ENCODE results near the gene ACER3. TPM values are rescaled to one million over a fixed set of nuclear protein-coding genes. Genes with fewer than 3 reads are reported as not detected.

Gene ACER3
- total and polyA plus RNA-seq, 2 experiments from 2014 or later: 6.2 to 26.5 TPM

GRCh38 chr11:76995081-76995576 is 134.4 kb downstream of the ACER3 start (continued):
- TF ChIP-seq, protein P1, sequence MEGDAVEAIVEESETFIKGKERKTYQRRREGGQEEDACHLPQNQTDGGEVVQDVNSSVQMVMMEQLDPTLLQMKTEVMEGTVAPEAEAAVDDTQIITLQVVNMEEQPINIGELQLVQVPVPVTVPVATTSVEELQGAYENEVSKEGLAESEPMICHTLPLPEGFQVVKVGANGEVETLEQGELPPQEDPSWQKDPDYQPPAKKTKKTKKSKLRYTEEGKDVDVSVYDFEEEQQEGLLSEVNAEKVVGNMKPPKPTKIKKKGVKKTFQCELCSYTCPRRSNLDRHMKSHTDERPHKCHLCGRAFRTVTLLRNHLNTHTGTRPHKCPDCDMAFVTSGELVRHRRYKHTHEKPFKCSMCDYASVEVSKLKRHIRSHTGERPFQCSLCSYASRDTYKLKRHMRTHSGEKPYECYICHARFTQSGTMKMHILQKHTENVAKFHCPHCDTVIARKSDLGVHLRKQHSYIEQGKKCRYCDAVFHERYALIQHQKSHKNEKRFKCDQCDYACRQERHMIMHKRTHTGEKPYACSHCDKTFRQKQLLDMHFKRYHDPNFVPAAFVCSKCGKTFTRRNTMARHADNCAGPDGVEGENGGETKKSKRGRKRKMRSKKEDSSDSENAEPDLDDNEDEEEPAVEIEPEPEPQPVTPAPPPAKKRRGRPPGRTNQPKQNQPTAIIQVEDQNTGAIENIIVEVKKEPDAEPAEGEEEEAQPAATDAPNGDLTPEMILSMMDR (conservative IDR thresholded peaks at IDR 0.05; ENCODE audit: low read depth in 2 of 2): no peak
- no peak for TF ChIP-seq NANOG (IDR thresholded peaks at IDR 0.05; ENCODE audit: borderline replicate concordance)

DNA sequence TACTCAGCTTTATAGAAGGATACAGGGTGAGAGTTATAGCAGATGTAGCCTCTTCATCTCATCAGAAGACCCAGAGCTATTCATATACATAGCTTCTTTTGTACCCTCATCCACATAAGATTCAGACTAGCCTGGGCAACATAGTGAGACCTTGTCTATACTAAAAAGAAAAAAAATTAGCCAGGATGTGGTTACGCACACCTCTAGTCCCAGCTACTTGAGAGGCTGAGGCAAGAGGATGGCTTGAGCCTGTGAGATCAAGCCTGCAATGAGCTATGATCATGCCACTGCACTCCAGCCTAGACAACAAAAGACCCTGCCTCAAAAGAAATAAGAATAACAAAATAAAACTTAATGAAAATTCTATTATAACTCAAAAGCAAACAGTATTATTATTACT is 136.8 kb downstream of the ACER3 start:
- Histone ChIP-seq H3K27me3 (ENCODE audit: insufficient read depth) (no peaks in the 10 kb centered on the region), H3F3A (replicated peaks; ENCODE audit: low read depth) (no peaks in the 10 kb centered on the region), H4K20me1 (replicated peaks; ENCODE audit: insufficient read depth) (no peaks in the 10 kb centered on the region), H3K9me2 (ENCODE audit: insufficient read depth) (no peaks in the 10 kb centered on the region), H3K79me2 (replicated peaks; ENCODE audit: insufficient read depth) (no peaks in the 10 kb centered on the region), H3K4me3 (no peak overlapping the region), H3K4me2 (no peak overlapping the region), H3K36me3 (ENCODE audit: insufficient read depth) (no peaks in the 10 kb centered on the region), H2AFZ (no peak overlapping the region), H3K27ac (ENCODE audit: low read depth) (no peak overlapping the region), H3K4me1 (ENCODE audit: insufficient read depth) (peaks cover 9% of the 10 kb centered on the region; the same call in 1 of the 2 replicates)
- H3K4me3 Mint-ChIP-seq: no peak overlapping the region
- H3K27me3 Mint-ChIP-seq (ENCODE audit: insufficient read depth, low read depth, poor library complexity): no peaks in the 10 kb centered on the region
- H3K36me3 Mint-ChIP-seq (ENCODE audit: low read depth): peaks cover 5% of the 10 kb centered on the region; the same call in 2 of the 3 replicates
- peaks cover 7% of the 10 kb centered on the region for H3K4me1 Mint-ChIP-seq
- DNase-seq (ENCODE audit: low spot score) (no peak), ATAC-seq (no peak)
- TF ChIP-seq POLR2AphosphoS5 (IDR thresholded peaks at IDR 0.05; ENCODE audit: low read depth): no peak
- no peak for TF ChIP-seq EZH2phosphoT487 (IDR thresholded peaks at IDR 0.05; ENCODE audit: unreplicated experiment)
- TF ChIP-seq, protein P2, sequence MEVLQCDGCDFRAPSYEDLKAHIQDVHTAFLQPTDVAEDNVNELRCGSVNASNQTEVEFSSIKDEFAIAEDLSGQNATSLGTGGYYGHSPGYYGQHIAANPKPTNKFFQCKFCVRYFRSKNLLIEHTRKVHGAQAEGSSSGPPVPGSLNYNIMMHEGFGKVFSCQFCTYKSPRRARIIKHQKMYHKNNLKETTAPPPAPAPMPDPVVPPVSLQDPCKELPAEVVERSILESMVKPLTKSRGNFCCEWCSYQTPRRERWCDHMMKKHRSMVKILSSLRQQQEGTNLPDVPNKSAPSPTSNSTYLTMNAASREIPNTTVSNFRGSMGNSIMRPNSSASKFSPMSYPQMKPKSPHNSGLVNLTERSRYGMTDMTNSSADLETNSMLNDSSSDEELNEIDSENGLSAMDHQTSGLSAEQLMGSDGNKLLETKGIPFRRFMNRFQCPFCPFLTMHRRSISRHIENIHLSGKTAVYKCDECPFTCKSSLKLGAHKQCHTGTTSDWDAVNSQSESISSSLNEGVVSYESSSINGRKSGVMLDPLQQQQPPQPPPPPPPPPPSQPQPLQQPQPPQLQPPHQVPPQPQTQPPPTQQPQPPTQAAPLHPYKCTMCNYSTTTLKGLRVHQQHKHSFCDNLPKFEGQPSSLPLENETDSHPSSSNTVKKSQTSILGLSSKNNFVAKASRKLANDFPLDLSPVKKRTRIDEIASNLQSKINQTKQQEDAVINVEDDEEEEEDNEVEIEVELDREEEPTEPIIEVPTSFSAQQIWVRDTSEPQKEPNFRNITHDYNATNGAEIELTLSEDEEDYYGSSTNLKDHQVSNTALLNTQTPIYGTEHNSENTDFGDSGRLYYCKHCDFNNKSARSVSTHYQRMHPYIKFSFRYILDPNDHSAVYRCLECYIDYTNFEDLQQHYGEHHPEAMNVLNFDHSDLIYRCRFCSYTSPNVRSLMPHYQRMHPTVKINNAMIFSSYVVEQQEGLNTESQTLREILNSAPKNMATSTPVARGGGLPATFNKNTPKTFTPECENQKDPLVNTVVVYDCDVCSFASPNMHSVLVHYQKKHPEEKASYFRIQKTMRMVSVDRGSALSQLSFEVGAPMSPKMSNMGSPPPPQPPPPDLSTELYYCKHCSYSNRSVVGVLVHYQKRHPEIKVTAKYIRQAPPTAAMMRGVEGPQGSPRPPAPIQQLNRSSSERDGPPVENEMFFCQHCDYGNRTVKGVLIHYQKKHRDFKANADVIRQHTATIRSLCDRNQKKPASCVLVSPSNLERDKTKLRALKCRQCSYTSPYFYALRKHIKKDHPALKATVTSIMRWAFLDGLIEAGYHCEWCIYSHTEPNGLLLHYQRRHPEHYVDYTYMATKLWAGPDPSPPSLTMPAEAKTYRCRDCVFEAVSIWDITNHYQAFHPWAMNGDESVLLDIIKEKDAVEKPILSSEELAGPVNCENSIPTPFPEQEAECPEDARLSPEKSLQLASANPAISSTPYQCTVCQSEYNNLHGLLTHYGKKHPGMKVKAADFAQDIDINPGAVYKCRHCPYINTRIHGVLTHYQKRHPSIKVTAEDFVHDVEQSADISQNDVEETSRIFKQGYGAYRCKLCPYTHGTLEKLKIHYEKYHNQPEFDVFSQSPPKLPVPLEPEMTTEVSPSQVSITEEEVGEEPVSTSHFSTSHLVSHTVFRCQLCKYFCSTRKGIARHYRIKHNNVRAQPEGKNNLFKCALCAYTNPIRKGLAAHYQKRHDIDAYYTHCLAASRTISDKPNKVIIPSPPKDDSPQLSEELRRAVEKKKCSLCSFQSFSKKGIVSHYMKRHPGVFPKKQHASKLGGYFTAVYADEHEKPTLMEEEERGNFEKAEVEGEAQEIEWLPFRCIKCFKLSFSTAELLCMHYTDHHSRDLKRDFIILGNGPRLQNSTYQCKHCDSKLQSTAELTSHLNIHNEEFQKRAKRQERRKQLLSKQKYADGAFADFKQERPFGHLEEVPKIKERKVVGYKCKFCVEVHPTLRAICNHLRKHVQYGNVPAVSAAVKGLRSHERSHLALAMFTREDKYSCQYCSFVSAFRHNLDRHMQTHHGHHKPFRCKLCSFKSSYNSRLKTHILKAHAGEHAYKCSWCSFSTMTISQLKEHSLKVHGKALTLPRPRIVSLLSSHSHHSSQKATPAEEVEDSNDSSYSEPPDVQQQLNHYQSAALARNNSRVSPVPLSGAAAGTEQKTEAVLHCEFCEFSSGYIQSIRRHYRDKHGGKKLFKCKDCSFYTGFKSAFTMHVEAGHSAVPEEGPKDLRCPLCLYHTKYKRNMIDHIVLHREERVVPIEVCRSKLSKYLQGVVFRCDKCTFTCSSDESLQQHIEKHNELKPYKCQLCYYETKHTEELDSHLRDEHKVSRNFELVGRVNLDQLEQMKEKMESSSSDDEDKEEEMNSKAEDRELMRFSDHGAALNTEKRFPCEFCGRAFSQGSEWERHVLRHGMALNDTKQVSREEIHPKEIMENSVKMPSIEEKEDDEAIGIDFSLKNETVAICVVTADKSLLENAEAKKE (CRISPR knock-in tag; IDR thresholded peaks at IDR 0.05): no peak
- TF ChIP-seq, protein P3, sequence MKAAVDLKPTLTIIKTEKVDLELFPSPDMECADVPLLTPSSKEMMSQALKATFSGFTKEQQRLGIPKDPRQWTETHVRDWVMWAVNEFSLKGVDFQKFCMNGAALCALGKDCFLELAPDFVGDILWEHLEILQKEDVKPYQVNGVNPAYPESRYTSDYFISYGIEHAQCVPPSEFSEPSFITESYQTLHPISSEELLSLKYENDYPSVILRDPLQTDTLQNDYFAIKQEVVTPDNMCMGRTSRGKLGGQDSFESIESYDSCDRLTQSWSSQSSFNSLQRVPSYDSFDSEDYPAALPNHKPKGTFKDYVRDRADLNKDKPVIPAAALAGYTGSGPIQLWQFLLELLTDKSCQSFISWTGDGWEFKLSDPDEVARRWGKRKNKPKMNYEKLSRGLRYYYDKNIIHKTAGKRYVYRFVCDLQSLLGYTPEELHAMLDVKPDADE (IDR thresholded peaks at IDR 0.05): no peak
- no peak for TF ChIP-seq ZNF331 (CRISPR knock-in tag; IDR thresholded peaks at IDR 0.05; ENCODE audit: low read depth)
- TF ChIP-seq STAT1 (IDR thresholded peaks at IDR 0.05; ENCODE audit: unreplicated experiment): no peak
- no peak for TF ChIP-seq JUNB (IDR thresholded peaks at IDR 0.05; ENCODE audit: unreplicated experiment)
- TF ChIP-seq NANOG (IDR thresholded peaks at IDR 0.05; ENCODE audit: borderline replicate concordance): no peak
- TF ChIP-seq, protein P1 (conservative IDR thresholded peaks at IDR 0.05; ENCODE audit: low read depth in 2 of 2): no peak
- TF ChIP-seq CREB1 (CRISPR knock-in tag; IDR thresholded peaks at IDR 0.05; ENCODE audit: low read depth): no peak
- no peak for TF ChIP-seq ZNF114 (CRISPR knock-in tag; IDR thresholded peaks at IDR 0.05)
- TF ChIP-seq EZH2 (IDR thresholded peaks at IDR 0.05; ENCODE audit: low read depth, unreplicated experiment): no peak
- no peak overlapping the region for H3K27ac Mint-ChIP-seq
- no peaks in the 10 kb centered on the region for H3K9me3 Mint-ChIP-seq
